AG04449 (cell line): ENCODE results near the gene HTR7.

ENCODE experiments used
- CTCF ChIA-PET: fragments of 350-600 bp; formaldehyde crosslinking; extraction: SDS; loops from one replicate; lab custom pipeline; 2021; ENCODE audit warnings: antibody characterized with exemption; lab: Yijun Ruan, JAX
- POLR2A ChIA-PET: fragments of 400-600, 350-600 bp; formaldehyde crosslinking; extraction: SDS; loops from one replicate; lab custom pipeline; 2020; ENCODE audit warnings: antibody characterized with exemption, inconsistent platforms; lab: Yijun Ruan, JAX
- DNase-seq: peaks from one replicate; pipeline ENCODE4 v3.0.0-alpha.2; 2010; ENCODE audit warnings: low read depth, low spot score
- H3K4me3 ChIP-seq: 2 replicates; pipeline ENCODE4 v1.5.1; 2011; ENCODE audit warnings: low read depth, mild to moderate bottlenecking, control low read depth, low read length
- TF ChIP-seq, protein P1 (sequence below): IDR thresholded peaks from one replicate; pipeline ENCODE4 v1.5.1; 2011; ENCODE audit warnings: mild to moderate bottlenecking, moderate library complexity, low read length, control low read depth, inconsistent platforms; ENCODE audit not compliant: insufficient read depth; ENCODE audit errors: missing control alignments

The HTR7 gene

DNA sequence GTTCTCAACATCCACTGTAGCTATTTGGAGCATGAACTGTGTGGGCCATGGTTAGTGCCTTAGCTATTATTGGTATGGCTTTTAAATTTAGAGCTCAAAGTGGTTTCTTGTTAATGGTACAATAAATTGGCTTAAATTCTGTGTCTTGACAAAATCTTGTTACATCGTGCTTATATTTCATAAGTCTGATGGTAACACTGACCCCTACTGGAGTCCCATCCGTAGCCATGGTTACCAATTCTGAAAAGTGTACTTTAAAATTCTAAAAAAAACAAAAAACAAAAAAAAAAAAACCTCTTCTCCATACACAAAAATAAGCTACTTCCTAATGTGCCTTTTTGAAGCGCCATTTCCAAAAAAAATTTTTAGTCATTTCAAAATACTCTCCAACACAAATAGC, 7.6 kb upstream of the HTR7 start:
- ChIA-PET CTCF (interaction anchor here (0.7 to 16.7 kb wide), 16 partner anchors 9 to 1298 kb away, joined by 3 to 532 read pairs (median 4); no protein-coding TSS in a partner anchor), POLR2A (interaction anchor here (0.6 to 0.7 kb wide), 3 partner anchors 682 to 1212 kb away, joined by 3 to 4 read pairs (median 3); no protein-coding TSS in a partner anchor)
- TF ChIP-seq, protein P1, sequence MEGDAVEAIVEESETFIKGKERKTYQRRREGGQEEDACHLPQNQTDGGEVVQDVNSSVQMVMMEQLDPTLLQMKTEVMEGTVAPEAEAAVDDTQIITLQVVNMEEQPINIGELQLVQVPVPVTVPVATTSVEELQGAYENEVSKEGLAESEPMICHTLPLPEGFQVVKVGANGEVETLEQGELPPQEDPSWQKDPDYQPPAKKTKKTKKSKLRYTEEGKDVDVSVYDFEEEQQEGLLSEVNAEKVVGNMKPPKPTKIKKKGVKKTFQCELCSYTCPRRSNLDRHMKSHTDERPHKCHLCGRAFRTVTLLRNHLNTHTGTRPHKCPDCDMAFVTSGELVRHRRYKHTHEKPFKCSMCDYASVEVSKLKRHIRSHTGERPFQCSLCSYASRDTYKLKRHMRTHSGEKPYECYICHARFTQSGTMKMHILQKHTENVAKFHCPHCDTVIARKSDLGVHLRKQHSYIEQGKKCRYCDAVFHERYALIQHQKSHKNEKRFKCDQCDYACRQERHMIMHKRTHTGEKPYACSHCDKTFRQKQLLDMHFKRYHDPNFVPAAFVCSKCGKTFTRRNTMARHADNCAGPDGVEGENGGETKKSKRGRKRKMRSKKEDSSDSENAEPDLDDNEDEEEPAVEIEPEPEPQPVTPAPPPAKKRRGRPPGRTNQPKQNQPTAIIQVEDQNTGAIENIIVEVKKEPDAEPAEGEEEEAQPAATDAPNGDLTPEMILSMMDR = peak; percentile 36
- H3K4me3 ChIP-seq = no peak overlapping the region
- no peak for DNase-seq

GRCh38 chr10:90862908-90863514, 5.2 kb upstream of the HTR7 start:
- CTCF ChIA-PET = interaction anchor here (0.6 to 16.7 kb wide), 17 partner anchors 8 to 1079 kb away, joined by 3 to 532 read pairs (median 4); partner anchors contain the start of gene RPP30
- no peak for DNase-seq
- TF ChIP-seq, protein P1 = peak; percentile 60
- H3K4me3 ChIP-seq = no peak overlapping the region
- POLR2A ChIA-PET = no interaction called here

DNA sequence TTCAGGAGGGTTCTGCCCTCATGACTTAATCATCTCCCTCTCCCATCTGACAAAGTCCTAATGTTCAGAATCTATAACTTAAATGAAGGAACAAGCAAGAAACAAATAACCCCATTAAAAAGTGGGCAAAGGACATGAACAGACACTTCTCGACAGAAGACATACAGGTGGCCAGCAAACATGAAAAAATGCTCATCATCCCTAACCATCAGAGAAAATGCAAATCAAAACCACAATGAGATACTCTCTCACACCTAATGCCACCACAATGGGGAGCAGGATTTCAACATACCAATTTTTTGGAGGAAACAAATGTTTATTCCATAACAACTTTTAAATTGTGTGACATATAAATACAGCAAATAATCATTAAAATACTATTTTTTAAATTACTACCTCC, 3.0 kb upstream of the HTR7 start:
- POLR2A ChIA-PET = no interaction called here
- no peak overlapping the region for H3K4me3 ChIP-seq
- CTCF ChIA-PET = interaction anchor here (0.6 to 16.7 kb wide), 8 partner anchors 10 to 1062 kb away, joined by 3 to 532 read pairs (median 4); partner anchors contain the start of gene RPP30
- TF ChIP-seq, protein P1 = no peak
- no peak for DNase-seq

DNA sequence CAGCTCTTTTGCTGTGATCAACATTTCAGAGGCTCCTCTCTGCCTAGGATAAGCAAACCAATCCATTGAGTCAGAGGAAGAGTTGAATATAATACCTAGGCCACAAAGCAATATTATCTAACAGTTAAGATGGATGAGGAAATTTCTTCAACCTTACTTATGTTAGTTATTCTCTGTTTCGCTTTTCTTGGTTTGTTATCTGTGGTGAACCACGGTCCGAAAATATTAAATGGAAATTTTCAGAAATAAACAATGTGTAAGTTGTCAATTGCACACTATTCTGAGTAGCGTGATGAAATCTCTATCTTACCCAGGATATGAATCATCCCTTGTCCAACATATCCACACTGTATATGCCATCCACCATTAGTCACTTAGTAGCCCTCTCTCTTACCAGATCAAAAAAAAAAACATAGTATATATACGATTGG, 1.5 kb upstream of the HTR7 start:
- H3K4me3 ChIP-seq = no peak overlapping the region
- ChIA-PET CTCF (interaction anchor here (1.0 to 16.7 kb wide), 5 partner anchors 12 to 1064 kb away, joined by 3 to 532 read pairs (median 17); partner anchors contain the start of gene RPP30), POLR2A (no interaction called here)
- no peak for DNase-seq
- TF ChIP-seq, protein P1 = no peak

DNA sequence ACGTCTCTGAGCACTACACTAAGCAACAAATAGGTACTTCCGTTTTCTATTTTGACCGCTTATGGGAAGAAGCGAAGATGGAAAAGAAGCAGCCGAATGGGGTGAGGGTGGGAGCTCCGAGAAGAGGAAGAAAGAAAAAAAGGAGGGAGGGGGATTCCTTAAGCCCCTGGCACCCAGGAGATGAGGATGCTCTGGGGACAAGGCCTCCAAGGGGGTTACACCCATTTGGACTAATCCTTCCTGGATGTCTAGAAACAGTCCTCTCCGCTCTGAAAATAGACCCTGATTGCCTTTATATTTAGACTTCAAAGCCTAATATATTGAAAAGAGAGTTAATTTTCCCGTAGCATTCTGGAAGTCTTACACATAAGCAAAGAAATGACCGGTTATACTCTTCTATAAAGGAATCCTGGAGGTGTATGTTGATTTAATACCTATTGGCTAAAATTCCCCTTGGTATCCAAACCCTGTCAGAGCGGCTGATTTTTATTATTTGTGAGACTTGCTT, 676 bp upstream of the HTR7 start:
- ChIA-PET POLR2A (interaction anchor here (1.0 kb wide), 1 partner anchor 12 kb away, joined by 3 read pairs; no protein-coding TSS in a partner anchor), CTCF (interaction anchor here (0.7 to 16.7 kb wide), 10 partner anchors 9 to 106 kb away, joined by 3 to 532 read pairs (median 4); partner anchors contain the start of gene RPP30)
- peak overlapping the region; percentile 63 for H3K4me3 ChIP-seq
- TF ChIP-seq, protein P1 = no peak
- DNase-seq = no peak
